ENCODE measurements around the gene GRAMD2A. TPM values are rescaled to one million over a fixed set of nuclear protein-coding genes. Genes with fewer than 3 reads are reported as not detected.

Gene GRAMD2A
- total and polyA plus RNA-seq, 2 experiments from 2014 or later: 0.70 to 2.8 TPM

- no peak for TF ChIP-seq REST (IDR thresholded peaks at IDR 0.05; ENCODE audit: unreplicated experiment)
- no peak for TF ChIP-seq ZNF331 (CRISPR knock-in tag; IDR thresholded peaks at IDR 0.05; ENCODE audit: low read depth)
- TF ChIP-seq EZH2phosphoT487 (IDR thresholded peaks at IDR 0.05; ENCODE audit: unreplicated experiment): no peak
- no peak for TF ChIP-seq ZNF114 (CRISPR knock-in tag; IDR thresholded peaks at IDR 0.05)
- no peak for TF ChIP-seq POLR2AphosphoS5 (IDR thresholded peaks at IDR 0.05; ENCODE audit: low read depth)
- no peak for TF ChIP-seq JUNB (IDR thresholded peaks at IDR 0.05; ENCODE audit: unreplicated experiment)
Measured at GRCh38 chr15:72140088-72140487, 57.5 kb downstream of the GRAMD2A start (continued).

DNA sequence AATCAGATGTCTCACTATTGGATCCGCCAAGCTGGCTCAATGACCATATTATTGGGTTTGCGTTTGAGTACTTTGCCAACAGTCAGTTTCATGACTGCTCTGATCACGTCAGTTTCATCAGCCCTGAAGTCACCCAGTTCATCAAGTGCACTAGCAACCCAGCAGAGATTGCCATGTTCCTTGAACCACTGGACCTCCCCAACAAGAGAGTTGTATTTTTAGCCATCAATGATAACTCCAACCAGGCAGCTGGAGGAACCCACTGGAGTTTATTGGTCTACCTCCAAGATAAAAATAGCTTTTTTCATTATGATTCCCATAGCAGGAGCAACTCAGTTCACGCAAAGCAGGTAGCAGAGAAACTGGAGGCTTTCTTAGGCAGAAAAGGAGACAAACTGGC, 57.9 kb downstream of the GRAMD2A start:
- Histone ChIP-seq H3K4me2 (no peak overlapping the region), H3K4me1 (ENCODE audit: insufficient read depth) (no peaks in the 10 kb centered on the region), H3F3A (replicated peaks; ENCODE audit: low read depth) (no peaks in the 10 kb centered on the region), H4K20me1 (replicated peaks; ENCODE audit: insufficient read depth) (no peaks in the 10 kb centered on the region), H3K4me3 (no peak overlapping the region), H3K36me3 (ENCODE audit: insufficient read depth) (no peaks in the 10 kb centered on the region), H3K27me3 (ENCODE audit: insufficient read depth) (no peaks in the 10 kb centered on the region), H3K79me2 (replicated peaks; ENCODE audit: insufficient read depth) (no peaks in the 10 kb centered on the region), H2AFZ (no peak overlapping the region), H3K9me2 (ENCODE audit: insufficient read depth) (no peaks in the 10 kb centered on the region), H3K27ac (ENCODE audit: low read depth) (no peak overlapping the region)
- Mint-ChIP-seq H3K36me3 (ENCODE audit: low read depth) (no peaks in the 10 kb centered on the region), H3K27ac (no peak overlapping the region), H3K4me3 (no peak overlapping the region), H3K27me3 (ENCODE audit: insufficient read depth, low read depth, poor library complexity) (peaks cover 1% of the 10 kb centered on the region), H3K9me3 (no peaks in the 10 kb centered on the region), H3K4me1 (no peaks in the 10 kb centered on the region)
- no peak for DNase-seq (ENCODE audit: low spot score)
- no peak for ATAC-seq
- TF ChIP-seq NANOG (IDR thresholded peaks at IDR 0.05; ENCODE audit: borderline replicate concordance): no peak
- TF ChIP-seq ZNF462 (CRISPR knock-in tag; IDR thresholded peaks at IDR 0.05): no peak
- no peak for TF ChIP-seq JUNB (IDR thresholded peaks at IDR 0.05; ENCODE audit: unreplicated experiment)
- no peak for TF ChIP-seq REST (IDR thresholded peaks at IDR 0.05; ENCODE audit: unreplicated experiment)
- no peak for TF ChIP-seq CREB1 (CRISPR knock-in tag; IDR thresholded peaks at IDR 0.05; ENCODE audit: low read depth)
- no peak for TF ChIP-seq CTCF (conservative IDR thresholded peaks at IDR 0.05; ENCODE audit: low read depth in 2 of 2)

All from GM23338 (cell line).